ENCODE data around the gene SMIM21.
A peak's percentile ranks its signal among the peaks of the same experiment; 100 is the strongest.

SMIM21 gene

DNA sequence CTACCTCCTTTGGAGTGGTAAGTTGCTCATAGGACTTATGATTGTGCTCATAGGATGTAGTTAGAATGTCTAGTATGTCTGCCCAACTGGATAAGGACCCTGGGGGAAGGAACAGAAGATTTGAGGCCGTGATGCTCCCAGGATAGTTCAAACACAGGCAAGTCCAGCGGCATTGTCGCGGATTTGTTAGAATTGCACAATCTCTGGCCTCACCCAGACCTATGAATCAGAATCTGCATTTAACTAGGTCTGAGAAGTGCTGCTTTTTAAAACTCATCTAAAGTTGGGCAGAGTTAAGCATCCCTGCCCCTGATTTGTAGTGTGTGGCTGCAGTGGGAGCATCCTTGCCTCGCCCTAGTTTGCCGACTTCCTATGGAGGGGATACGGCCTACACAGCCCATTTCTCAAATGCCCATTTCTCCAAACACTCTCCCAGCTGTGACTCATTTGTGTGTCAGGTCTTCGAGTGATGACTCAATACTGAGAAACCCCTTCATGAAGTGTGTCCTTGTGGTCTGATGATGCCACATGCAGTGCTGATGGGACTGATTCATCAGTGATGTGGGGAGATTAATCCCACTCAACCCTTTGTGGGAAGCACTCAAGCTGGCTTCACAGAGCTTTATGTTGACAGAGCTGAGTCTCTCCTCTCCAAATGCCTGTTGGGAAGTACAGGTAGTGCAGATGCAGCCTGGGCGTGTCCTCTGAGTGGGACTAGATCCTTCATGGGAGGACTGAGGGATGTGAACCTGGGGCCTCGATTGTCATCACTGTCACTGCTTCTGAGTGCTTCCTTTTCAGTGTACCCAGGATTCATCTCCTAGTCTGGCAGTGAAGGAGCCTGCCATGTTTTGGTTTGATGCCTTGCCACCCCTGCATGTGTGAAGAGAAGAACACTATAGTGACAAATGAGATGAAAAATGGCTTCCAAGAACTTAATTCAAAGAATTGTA is 18.7 kb downstream of the SMIM21 start:
- H3K27ac ChIP-seq (ENCODE audit: insufficient read depth in 1 of 2, low read depth in 1 of 2, low read length in 2 of 2, poor library complexity in 1 of 2, severe bottlenecking in 2 of 2) = no peak overlapping the region
- ChIA-PET CTCF (no interaction called here), POLR2A (no interaction called here)
- peaks cover 0 to 13% (median 3%) of the 10 kb centered on the region in 5 experiments for H3K27me3 ChIP-seq (replicated peaks in 2 of 5; ENCODE audit: control insufficient read depth in 4 of 5, insufficient read depth in 5 of 5, low read length in 4 of 5)
- no peaks in the 10 kb centered on the region for H3K36me3 ChIP-seq (ENCODE audit: control insufficient read depth in 4 of 4, insufficient read depth in 4 of 4, low read length in 3 of 4)
- H3K9me3 ChIP-seq (ENCODE audit: control extremely low read depth in 1 of 5, control insufficient read depth in 4 of 5, insufficient read depth in 2 of 5, low read depth in 1 of 5, low read length in 4 of 5) = no peaks in the 10 kb centered on the region
- peak in 2 of 3 donors; percentile 4 to 5 for DNase-seq
- H3K4me1 ChIP-seq (ENCODE audit: control extremely low read depth in 1 of 4, control insufficient read depth in 4 of 4, insufficient read depth in 4 of 4, low read length in 3 of 4) = no peaks in the 10 kb centered on the region
- H3K4me3 ChIP-seq (ENCODE audit: control insufficient read depth in 1 of 7, extremely low read depth in 1 of 7, insufficient read depth in 4 of 7, low read depth in 2 of 7, low read length in 6 of 7) = no peak overlapping the region
- WGBS (ENCODE audit: insufficient coverage) = 100% methylated on average over 4 of the region's 10 CpGs

DNA sequence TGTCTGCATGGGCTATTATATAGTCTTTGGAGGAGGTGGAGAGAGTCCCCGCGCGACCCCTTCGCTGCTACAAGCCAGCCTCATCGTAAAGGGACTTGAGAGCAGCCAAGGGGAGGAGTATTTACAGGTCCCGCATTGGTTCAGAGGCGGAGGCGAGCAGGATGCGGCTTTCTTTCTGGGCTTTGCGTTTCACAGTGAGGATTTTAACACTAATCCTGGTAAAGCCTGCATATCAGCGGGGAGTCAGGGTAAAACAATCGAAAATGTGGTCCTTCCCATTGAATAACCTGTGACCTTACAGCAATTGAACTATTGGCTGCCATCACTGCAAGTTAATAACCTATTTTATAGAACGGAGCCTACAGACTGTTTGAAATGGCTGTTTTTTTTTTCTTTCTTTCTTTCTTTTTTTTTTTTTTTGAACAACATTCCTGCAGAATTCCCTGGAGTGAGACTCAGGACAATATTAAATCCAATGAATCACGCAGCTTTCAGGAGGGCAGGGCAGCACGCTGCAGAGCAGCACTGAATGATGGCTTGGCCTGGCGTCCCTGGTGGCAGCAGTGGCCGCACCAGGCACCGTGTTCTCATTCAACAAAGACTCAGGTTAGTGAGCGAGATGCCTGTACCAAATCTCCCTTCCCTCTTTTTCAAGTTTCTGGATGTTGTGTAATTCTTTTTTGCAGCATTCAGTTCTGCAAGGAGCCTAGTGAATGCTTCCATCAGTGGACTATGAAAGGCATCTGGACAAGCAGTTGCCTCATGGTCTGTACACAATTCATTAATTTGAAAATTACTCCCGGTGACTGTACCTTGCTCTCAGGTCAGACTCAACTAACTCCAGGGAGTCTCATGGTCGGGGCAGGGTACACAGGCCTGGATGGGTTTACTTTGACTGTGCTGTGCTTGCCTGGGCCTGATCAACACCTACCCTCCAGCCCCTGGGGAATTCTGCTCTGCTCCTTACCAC is 19.8 kb downstream of the SMIM21 start:
- WGBS (ENCODE audit: insufficient coverage) = 93% methylated on average over 20 of the region's 21 CpGs
- POLR2A ChIA-PET = no interaction called here
- H3K4me3 ChIP-seq (ENCODE audit: control insufficient read depth in 1 of 7, extremely low read depth in 1 of 7, insufficient read depth in 4 of 7, low read depth in 2 of 7, low read length in 6 of 7) = no peak overlapping the region

DNA sequence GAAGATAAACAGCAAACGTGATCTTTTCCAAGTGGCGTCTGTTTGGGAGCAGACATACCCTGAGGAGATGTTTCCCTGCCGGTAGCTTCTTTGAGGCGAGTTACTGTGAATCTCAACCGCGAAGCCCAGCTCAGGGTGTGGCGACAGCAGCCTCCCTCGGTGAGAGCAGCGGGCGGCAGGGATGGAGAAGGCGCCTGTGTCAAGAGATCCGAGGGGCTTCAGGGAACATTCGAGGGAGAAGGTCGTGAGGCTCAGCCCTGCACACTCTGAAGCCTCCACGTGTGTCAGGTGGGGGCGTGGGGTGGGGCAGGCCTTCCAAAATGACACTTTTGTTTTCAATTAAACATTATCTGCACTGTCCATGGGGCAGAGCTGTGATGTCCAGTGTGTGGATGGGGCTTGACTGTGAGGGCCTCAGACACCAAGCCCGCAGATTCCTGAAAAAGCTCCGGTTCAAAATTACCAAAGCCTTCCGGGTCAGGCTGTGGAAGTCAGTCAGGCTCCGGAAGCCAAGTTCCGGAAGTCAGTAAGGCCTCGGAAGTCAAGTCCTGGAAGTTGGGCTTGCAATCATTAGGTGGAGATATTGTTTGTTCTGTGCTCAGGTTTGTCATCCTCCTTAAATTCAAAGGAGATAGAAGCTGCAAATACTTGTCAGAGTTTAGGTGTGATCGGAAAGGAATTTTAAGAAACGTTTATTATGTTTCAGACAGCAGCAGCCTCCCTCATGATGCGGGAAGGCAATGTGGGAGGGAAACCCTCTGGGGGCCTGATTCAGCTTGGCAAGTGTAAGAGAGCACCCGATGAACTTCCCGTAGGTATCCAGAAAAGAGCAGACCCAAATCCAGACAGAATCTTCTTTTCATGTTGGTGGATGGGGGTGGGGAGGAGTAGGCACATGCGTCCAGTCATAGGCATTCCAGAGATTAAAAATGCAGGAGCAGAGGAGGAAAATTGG is 20.7 kb downstream of the SMIM21 start:
- POLR2A ChIA-PET = no interaction called here
- no peaks in the 10 kb centered on the region for H3K4me1 ChIP-seq (ENCODE audit: control extremely low read depth in 1 of 4, control insufficient read depth in 4 of 4, insufficient read depth in 4 of 4, low read length in 3 of 4)
- no peak for DNase-seq
- peaks cover 0 to 8% (median 3%) of the 10 kb centered on the region in 5 experiments for H3K27me3 ChIP-seq (replicated peaks in 2 of 5; ENCODE audit: control insufficient read depth in 4 of 5, insufficient read depth in 5 of 5, low read length in 4 of 5)
- no peak overlapping the region for H3K27ac ChIP-seq (ENCODE audit: insufficient read depth in 1 of 2, low read depth in 1 of 2, low read length in 2 of 2, poor library complexity in 1 of 2, severe bottlenecking in 2 of 2)
- no peaks in the 10 kb centered on the region for H3K36me3 ChIP-seq (ENCODE audit: control insufficient read depth in 4 of 4, insufficient read depth in 4 of 4, low read length in 3 of 4)
- CTCF ChIA-PET = no interaction called here
- H3K9me3 ChIP-seq (ENCODE audit: control extremely low read depth in 1 of 5, control insufficient read depth in 4 of 5, insufficient read depth in 2 of 5, low read depth in 1 of 5, low read length in 4 of 5) = no peaks in the 10 kb centered on the region
- WGBS (ENCODE audit: insufficient coverage) = 96% methylated on average over 25 of the region's 28 CpGs
- H3K4me3 ChIP-seq (ENCODE audit: control insufficient read depth in 1 of 7, extremely low read depth in 1 of 7, insufficient read depth in 4 of 7, low read depth in 2 of 7, low read length in 6 of 7) = no peak overlapping the region

More for the DNA sequence above, 19.8 kb downstream of the SMIM21 start:
- Histone ChIP-seq H3K27ac (ENCODE audit: insufficient read depth in 1 of 2, low read depth in 1 of 2, low read length in 2 of 2, poor library complexity in 1 of 2, severe bottlenecking in 2 of 2) (no peak overlapping the region), H3K27me3 (replicated peaks in 2 of 5; ENCODE audit: control insufficient read depth in 4 of 5, insufficient read depth in 5 of 5, low read length in 4 of 5) (peaks cover 0 to 8% (median 3%) of the 10 kb centered on the region in 5 experiments), H3K9me3 (ENCODE audit: control extremely low read depth in 1 of 5, control insufficient read depth in 4 of 5, insufficient read depth in 2 of 5, low read depth in 1 of 5, low read length in 4 of 5) (no peaks in the 10 kb centered on the region), H3K36me3 (ENCODE audit: control insufficient read depth in 4 of 4, insufficient read depth in 4 of 4, low read length in 3 of 4) (no peaks in the 10 kb centered on the region), H3K4me1 (ENCODE audit: control extremely low read depth in 1 of 4, control insufficient read depth in 4 of 4, insufficient read depth in 4 of 4, low read length in 3 of 4) (no peaks in the 10 kb centered on the region)
- no peak for DNase-seq
- CTCF ChIA-PET = no interaction called here

DNA sequence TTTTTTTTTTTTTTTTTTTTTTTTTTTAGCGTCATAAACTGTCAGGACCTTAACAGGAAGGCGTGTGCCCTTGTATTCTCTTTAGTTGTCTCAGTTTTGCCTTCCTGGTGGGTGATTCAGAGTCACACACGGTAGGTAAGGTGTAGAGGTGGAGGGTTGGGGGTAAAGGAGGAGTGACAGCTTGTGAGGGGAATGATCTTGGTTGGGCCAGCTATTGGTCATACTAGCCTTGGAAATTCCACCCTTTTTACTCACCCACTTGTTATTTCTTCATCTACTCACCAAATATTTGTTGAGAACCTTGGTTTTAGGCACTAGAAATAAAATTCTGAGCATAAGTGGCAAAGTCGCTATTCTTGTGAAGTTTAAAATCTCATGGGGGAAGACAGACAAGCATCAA is 22.2 kb downstream of the SMIM21 start:
- Histone ChIP-seq H3K36me3 (ENCODE audit: control insufficient read depth in 4 of 4, insufficient read depth in 4 of 4, low read length in 3 of 4) (no peaks in the 10 kb centered on the region), H3K4me3 (ENCODE audit: control insufficient read depth in 1 of 7, extremely low read depth in 1 of 7, insufficient read depth in 4 of 7, low read depth in 2 of 7, low read length in 6 of 7) (no peak overlapping the region), H3K9me3 (ENCODE audit: control extremely low read depth in 1 of 5, control insufficient read depth in 4 of 5, insufficient read depth in 2 of 5, low read depth in 1 of 5, low read length in 4 of 5) (no peaks in the 10 kb centered on the region), H3K27ac (ENCODE audit: insufficient read depth in 1 of 2, low read depth in 1 of 2, low read length in 2 of 2, poor library complexity in 1 of 2, severe bottlenecking in 2 of 2) (no peak overlapping the region), H3K4me1 (ENCODE audit: control extremely low read depth in 1 of 4, control insufficient read depth in 4 of 4, insufficient read depth in 4 of 4, low read length in 3 of 4) (no peaks in the 10 kb centered on the region), H3K27me3 (replicated peaks in 2 of 5; ENCODE audit: control insufficient read depth in 4 of 5, insufficient read depth in 5 of 5, low read length in 4 of 5) (peaks cover 0 to 7% (median 3%) of the 10 kb centered on the region in 5 experiments)
- POLR2A ChIA-PET = no interaction called here
- CTCF ChIA-PET = interaction anchor here (0.6 kb wide), 1 partner anchor 34 kb away, joined by 3 read pairs; no protein-coding TSS in a partner anchor
- 83% methylated on average over 1 of the region's 4 CpGs for WGBS (ENCODE audit: insufficient coverage)
- no peak for DNase-seq

DNA sequence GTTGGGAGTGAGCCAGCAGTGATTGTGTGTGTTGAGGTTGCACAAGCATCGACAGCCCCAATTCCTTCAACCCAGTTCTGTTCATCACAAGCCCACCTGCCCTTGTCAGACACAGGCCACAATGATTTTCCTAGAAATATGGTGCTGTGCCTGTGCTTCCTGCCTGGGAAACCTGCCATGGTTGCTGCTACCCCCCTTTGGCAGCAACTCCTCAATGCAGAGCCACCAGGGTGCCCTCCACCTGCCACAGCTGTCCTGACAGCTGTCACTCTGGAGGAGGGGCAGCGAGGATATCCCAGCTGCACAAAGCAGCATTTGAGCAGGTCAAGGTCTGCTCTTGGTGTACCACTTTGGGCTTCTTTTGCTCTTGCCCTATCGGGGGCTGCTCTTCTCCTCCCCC is 27.1 kb downstream of the SMIM21 start:
- 100% methylated on average over 1 of the region's 3 CpGs for WGBS (ENCODE audit: insufficient coverage)
- POLR2A ChIA-PET = no interaction called here
- DNase-seq = no peak
- no peak overlapping the region for H3K27ac ChIP-seq (ENCODE audit: insufficient read depth in 1 of 2, low read depth in 1 of 2, low read length in 2 of 2, poor library complexity in 1 of 2, severe bottlenecking in 2 of 2)
- H3K4me3 ChIP-seq (ENCODE audit: control insufficient read depth in 1 of 7, extremely low read depth in 1 of 7, insufficient read depth in 4 of 7, low read depth in 2 of 7, low read length in 6 of 7) = no peak overlapping the region
- H3K4me1 ChIP-seq (ENCODE audit: control extremely low read depth in 1 of 4, control insufficient read depth in 4 of 4, insufficient read depth in 4 of 4, low read length in 3 of 4) = no peaks in the 10 kb centered on the region
- peaks cover 0 to 15% (median under 1%) of the 10 kb centered on the region in 5 experiments for H3K27me3 ChIP-seq (replicated peaks in 2 of 5; ENCODE audit: control insufficient read depth in 4 of 5, insufficient read depth in 5 of 5, low read length in 4 of 5)
- H3K9me3 ChIP-seq (ENCODE audit: control extremely low read depth in 1 of 5, control insufficient read depth in 4 of 5, insufficient read depth in 2 of 5, low read depth in 1 of 5, low read length in 4 of 5) = no peaks in the 10 kb centered on the region
- H3K36me3 ChIP-seq (ENCODE audit: control insufficient read depth in 4 of 4, insufficient read depth in 4 of 4, low read length in 3 of 4) = no peaks in the 10 kb centered on the region
- CTCF ChIA-PET = no interaction called here

DNA sequence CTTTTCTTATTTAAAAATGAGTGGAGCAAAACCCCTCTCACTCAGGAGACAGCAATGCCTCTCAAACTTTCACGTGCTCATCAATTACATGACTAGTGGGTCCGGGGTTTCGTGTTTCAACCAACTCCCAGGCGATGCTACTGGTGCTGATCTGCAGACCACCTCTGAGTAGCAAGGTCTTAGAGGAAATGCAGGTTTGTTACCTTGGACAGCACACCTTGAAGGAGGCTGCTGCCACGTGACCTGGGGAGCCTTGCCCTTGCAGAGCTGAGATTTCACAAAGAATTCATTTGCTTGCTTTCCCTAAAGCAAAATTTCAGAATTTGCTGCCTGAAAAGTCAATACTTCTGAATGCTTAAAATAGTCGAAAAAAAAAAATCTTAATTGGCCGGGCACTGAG is 32.4 kb downstream of the SMIM21 start:
- H3K4me3 ChIP-seq (ENCODE audit: control insufficient read depth in 1 of 7, extremely low read depth in 1 of 7, insufficient read depth in 4 of 7, low read depth in 2 of 7, low read length in 6 of 7) = no peak overlapping the region
- H3K36me3 ChIP-seq (ENCODE audit: control insufficient read depth in 4 of 4, insufficient read depth in 4 of 4, low read length in 3 of 4) = no peaks in the 10 kb centered on the region
- ChIA-PET POLR2A (no interaction called here), CTCF (no interaction called here)
- no peak for DNase-seq
- H3K27me3 ChIP-seq (replicated peaks in 2 of 5; ENCODE audit: control insufficient read depth in 4 of 5, insufficient read depth in 5 of 5, low read length in 4 of 5) = peaks cover 0 to 35% (median 7%) of the 10 kb centered on the region in 5 experiments
- no peaks in the 10 kb centered on the region for H3K4me1 ChIP-seq (ENCODE audit: control extremely low read depth in 1 of 4, control insufficient read depth in 4 of 4, insufficient read depth in 4 of 4, low read length in 3 of 4)
- peaks cover 0 to 5% (median 0%) of the 10 kb centered on the region in 5 experiments for H3K9me3 ChIP-seq (ENCODE audit: control extremely low read depth in 1 of 5, control insufficient read depth in 4 of 5, insufficient read depth in 2 of 5, low read depth in 1 of 5, low read length in 4 of 5)
- WGBS (ENCODE audit: insufficient coverage) = 95% methylated on average over 7 of the region's 7 CpGs
- no peak overlapping the region for H3K27ac ChIP-seq (ENCODE audit: insufficient read depth in 1 of 2, low read depth in 1 of 2, low read length in 2 of 2, poor library complexity in 1 of 2, severe bottlenecking in 2 of 2)
